OCI-LY7 (cell line): ENCODE results near the gene GPRIN2. TPM values are rescaled to one million over a fixed set of nuclear protein-coding genes. Genes with fewer than 3 reads are reported as not detected.
"Not testable (repeated sequence)": the region's sequence is repeated elsewhere in the genome, so short reads cannot be mapped to it uniquely, and the experiment has no call there.

Experiments
- BruUV-seq: library from RNA; stranded (reverse); fragments of 400-500 nt; replicated peaks from 2 replicates; lab custom pipeline; 2021; lab: Mats Ljungman, UMichigan
- CTCF ChIA-PET: fragments of 300-600 bp; sonication (Branson Sonifier 250); formaldehyde crosslinking; loops from one replicate; lab custom pipeline; 2022; ENCODE audit warnings: antibody characterized with exemption; ENCODE audit not compliant: unreplicated experiment; lab: Charles Lee
- POLR2A ChIA-PET: fragments of 300-600 bp; sonication (Branson Sonifier 250); formaldehyde crosslinking; loops from one replicate; lab custom pipeline; 2022; ENCODE audit warnings: antibody characterized with exemption; lab: Charles Lee
- DNase-seq: peaks from one replicate; pipeline ENCODE4 v3.0.0-alpha.2; 2015; ENCODE audit warnings: low spot score
- H2AFZ ChIP-seq: fragments of 200-600 bp; sonication (generic), shearing (Covaris generic); 2 replicates; pipeline ENCODE4 v1.6.1; 2014; ENCODE audit warnings: mild to moderate bottlenecking, antibody characterized with exemption, low read length, moderate library complexity
- H3K27ac ChIP-seq: fragments of 200-600 bp; sonication (generic); 2 replicates; pipeline ENCODE4 v1.5.1; 2014; ENCODE audit warnings: mixed run types, low read depth, mild to moderate bottlenecking, moderate library complexity, low read length, inconsistent platforms; ENCODE audit not compliant: poor library complexity, severe bottlenecking
- H3K36me3 ChIP-seq: fragments of 200-600 bp; sonication (generic); 2 replicates; pipeline ENCODE4 v1.6.1; 2014; ENCODE audit warnings: mild to moderate bottlenecking, antibody characterized with exemption, low read length, moderate library complexity, mixed read lengths; ENCODE audit not compliant: insufficient read depth
- H3K4me1 ChIP-seq: fragments of 200-600 bp; sonication (generic); 2 replicates; pipeline ENCODE4 v1.5.1; 2014; ENCODE audit warnings: mild to moderate bottlenecking, low read length; ENCODE audit not compliant: insufficient read depth, poor library complexity, severe bottlenecking
- H3K4me2 ChIP-seq: fragments of 200-600 bp; sonication (generic); 2 replicates; pipeline ENCODE4 v1.6.1; 2014; ENCODE audit warnings: mild to moderate bottlenecking, low read length
- H3K4me3 ChIP-seq: fragments of 200-600 bp; sonication (generic); 2 replicates; pipeline ENCODE4 v1.5.1; 2014; ENCODE audit warnings: mild to moderate bottlenecking, low read depth, low read length; ENCODE audit not compliant: poor library complexity, severe bottlenecking
- H3K79me2 ChIP-seq: fragments of 200-600 bp; sonication (generic); 2 replicates; pipeline ENCODE4 v1.6.1; 2016; ENCODE audit warnings: low read depth, mild to moderate bottlenecking, low read length, moderate library complexity, mixed read lengths; ENCODE audit not compliant: insufficient read depth
- H3K9me2 ChIP-seq: fragments of 200-600 bp; sonication (generic); 2 replicates; pipeline ENCODE4 v1.6.1; 2016; ENCODE audit warnings: mild to moderate bottlenecking, low read length, mixed read lengths; ENCODE audit not compliant: insufficient read depth
- H3K9me3 ChIP-seq: fragments of 200-600 bp; sonication (generic); 2 replicates; pipeline ENCODE4 v1.6.1; 2014; ENCODE audit warnings: mild to moderate bottlenecking, mixed run types, low read length, mixed read lengths
- H4K20me1 ChIP-seq: fragments of 200-600 bp; sonication (generic); 2 replicates; pipeline ENCODE4 v1.6.1; 2014; ENCODE audit warnings: mild to moderate bottlenecking, antibody characterized with exemption, low read length, moderate library complexity, mixed read lengths; ENCODE audit not compliant: insufficient read depth
- intact Hi-C: fragments of 100-400 bp; cut with micrococcal nuclease; formaldehyde crosslinking; loops from one replicate; pipeline ENCODE4 v1.10.0; 2022; ENCODE audit not compliant: unreplicated experiment
- total RNA-seq, 2 experiments: library from RNA; depleted of rRNA in 1 of 2; stranded (reverse); fragments of >200 nt in 1 of 2; shearing (Covaris generic) in 1 of 2; gene quantifications; 2 replicates each; pipeline ENCODE4 v1.2.3, GENCODE V29; 2014 to 2022

GPRIN2 gene
- total RNA-seq, 2 experiments from 2014 or later: not detected

- H3K4me1 ChIP-seq, H3K4me3 ChIP-seq, H3K79me2 ChIP-seq, H4K20me1 ChIP-seq, DNase-seq, H3K27ac ChIP-seq, H2AFZ ChIP-seq, H3K9me3 ChIP-seq, H3K36me3 ChIP-seq, H3K9me2 ChIP-seq, H3K4me2 ChIP-seq, intact Hi-C loops, BruUV-seq, POLR2A ChIA-PET, CTCF ChIA-PET: not testable (repeated sequence)
Measured at GRCh38 chr10:46573314-46573713, 16.9 kb upstream of the GPRIN2 start.

- H3K27ac ChIP-seq, BruUV-seq, POLR2A ChIA-PET, H3K79me2 ChIP-seq, H3K4me1 ChIP-seq, CTCF ChIA-PET, H3K9me3 ChIP-seq, H4K20me1 ChIP-seq, intact Hi-C loops, H3K4me2 ChIP-seq, H2AFZ ChIP-seq, H3K9me2 ChIP-seq, DNase-seq, H3K4me3 ChIP-seq, H3K36me3 ChIP-seq: not testable (repeated sequence)
Measured at GRCh38 chr10:46572765-46573164, 16.3 kb upstream of the GPRIN2 start.

- H3K9me2 ChIP-seq, H4K20me1 ChIP-seq, H3K4me1 ChIP-seq, H3K36me3 ChIP-seq, H3K4me3 ChIP-seq, H3K9me3 ChIP-seq, H3K79me2 ChIP-seq, DNase-seq, CTCF ChIA-PET, POLR2A ChIA-PET, H3K27ac ChIP-seq, BruUV-seq, H2AFZ ChIP-seq, intact Hi-C loops, H3K4me2 ChIP-seq: not testable (repeated sequence)
Measured at GRCh38 chr10:46570655-46571054, 14.2 kb upstream of the GPRIN2 start.

DNA sequence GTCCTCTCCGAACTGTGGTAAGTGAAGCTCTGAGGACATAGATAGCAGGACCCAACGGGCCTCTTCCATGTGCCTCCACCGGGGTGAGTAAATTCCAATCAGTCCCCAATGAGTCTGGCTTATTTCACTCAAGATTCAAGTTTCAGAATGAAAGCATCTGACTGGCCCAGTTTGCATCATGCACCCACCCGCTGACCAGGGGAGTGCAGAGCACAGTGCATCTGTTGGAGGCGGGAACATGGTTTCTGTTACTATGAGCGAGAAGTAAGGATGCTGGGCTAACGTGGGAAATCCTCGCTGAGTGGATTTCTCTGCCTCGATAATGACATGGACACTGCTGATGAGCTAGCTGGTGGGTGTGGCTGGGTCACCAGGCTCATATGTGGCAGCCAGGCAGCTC, 10.7 kb upstream of the GPRIN2 start:
- H3K9me3 ChIP-seq, BruUV-seq, H3K27ac ChIP-seq, intact Hi-C loops, H3K4me3 ChIP-seq, H4K20me1 ChIP-seq, CTCF ChIA-PET, H3K79me2 ChIP-seq, H3K36me3 ChIP-seq, DNase-seq, H2AFZ ChIP-seq, POLR2A ChIA-PET, H3K9me2 ChIP-seq, H3K4me1 ChIP-seq, H3K4me2 ChIP-seq: not testable (repeated sequence)
